Astrocyte of the cerebellum (primary cell): ENCODE data around the gene RNF220.
A peak's percentile ranks its signal among the peaks of the same experiment; 100 is the strongest.

Source experiments
- DNase-seq: peaks from one replicate; pipeline ENCODE4 v3.0.0-alpha.2; 2011; ENCODE audit warnings: low read depth
- H3K4me3 ChIP-seq: 2 replicates; pipeline ENCODE4 v1.5.1; 2011; ENCODE audit warnings: mild to moderate bottlenecking, low read depth, low read length, moderate library complexity
- in situ Hi-C: cut with HindIII; loops from 2 replicates; pipeline ENCODE4 v1.10.0; 2017; ENCODE audit warnings: low sequenced_read_pairs
- TF ChIP-seq, protein P1 (sequence below): IDR thresholded peaks from 2 replicates; pipeline ENCODE4 v1.5.1; 2012; ENCODE audit warnings: low read length, low read depth, moderate library complexity, mild to moderate bottlenecking; ENCODE audit errors: missing control alignments

RNF220 gene

DNA sequence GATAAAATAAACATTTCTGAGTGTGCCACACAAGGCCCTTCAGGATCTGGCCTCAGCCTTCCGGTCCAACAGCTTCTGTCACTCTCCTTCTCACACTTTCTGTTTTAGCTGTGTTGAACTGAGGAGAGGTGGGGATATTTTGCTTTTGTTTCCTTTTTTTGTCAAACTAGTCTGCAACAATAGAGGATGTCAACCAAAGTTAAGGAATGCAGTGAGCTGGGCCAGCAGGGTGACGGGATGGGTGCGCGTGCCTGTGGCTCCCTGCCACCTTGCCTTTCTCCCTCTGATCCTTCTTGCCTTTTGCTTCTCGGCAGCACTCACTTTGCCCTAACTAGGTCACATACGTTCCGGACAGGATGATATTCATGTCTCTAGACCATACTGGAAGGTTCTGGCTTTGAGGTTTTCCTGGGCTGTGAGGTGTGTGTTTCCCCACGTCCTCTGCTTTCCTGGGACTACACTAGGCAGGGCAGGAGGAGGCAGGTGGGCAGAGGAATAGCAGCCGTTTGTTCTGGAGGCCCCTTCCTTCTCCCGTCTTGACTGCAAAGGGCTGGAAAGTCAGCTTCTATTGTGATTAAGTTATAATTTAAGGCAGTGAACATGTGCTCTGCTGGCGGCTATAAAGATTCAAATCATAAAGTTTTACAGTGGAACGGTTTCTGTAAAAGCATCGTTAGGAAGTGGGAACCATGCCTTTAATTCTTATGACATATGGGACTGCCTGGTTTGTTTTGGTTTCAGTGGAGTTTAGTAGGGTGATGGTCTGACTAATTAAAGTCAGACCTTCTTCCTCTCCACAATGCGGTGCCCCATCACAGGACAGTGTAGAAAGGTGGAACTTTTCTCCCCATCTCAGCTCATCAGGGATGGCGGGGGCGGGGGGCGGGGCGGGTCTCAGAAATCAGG is 67.8 kb downstream of the RNF220 start:
- in situ Hi-C loops, result no loop called here

GRCh38 chr1:44476891-44477290 is 71.8 kb downstream of the RNF220 start:
- no peak for DNase-seq
- H3K4me3 ChIP-seq, result no peak overlapping the region
- TF ChIP-seq, protein P1, sequence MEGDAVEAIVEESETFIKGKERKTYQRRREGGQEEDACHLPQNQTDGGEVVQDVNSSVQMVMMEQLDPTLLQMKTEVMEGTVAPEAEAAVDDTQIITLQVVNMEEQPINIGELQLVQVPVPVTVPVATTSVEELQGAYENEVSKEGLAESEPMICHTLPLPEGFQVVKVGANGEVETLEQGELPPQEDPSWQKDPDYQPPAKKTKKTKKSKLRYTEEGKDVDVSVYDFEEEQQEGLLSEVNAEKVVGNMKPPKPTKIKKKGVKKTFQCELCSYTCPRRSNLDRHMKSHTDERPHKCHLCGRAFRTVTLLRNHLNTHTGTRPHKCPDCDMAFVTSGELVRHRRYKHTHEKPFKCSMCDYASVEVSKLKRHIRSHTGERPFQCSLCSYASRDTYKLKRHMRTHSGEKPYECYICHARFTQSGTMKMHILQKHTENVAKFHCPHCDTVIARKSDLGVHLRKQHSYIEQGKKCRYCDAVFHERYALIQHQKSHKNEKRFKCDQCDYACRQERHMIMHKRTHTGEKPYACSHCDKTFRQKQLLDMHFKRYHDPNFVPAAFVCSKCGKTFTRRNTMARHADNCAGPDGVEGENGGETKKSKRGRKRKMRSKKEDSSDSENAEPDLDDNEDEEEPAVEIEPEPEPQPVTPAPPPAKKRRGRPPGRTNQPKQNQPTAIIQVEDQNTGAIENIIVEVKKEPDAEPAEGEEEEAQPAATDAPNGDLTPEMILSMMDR, result no peak
- in situ Hi-C loops, result no loop called here

More for the DNA sequence above, 67.8 kb downstream of the RNF220 start:
- DNase-seq, result no peak
- H3K4me3 ChIP-seq, result no peak overlapping the region
- TF ChIP-seq, protein P1, result no peak

- DNase-seq, result no peak
- TF ChIP-seq, protein P1, result no peak
- in situ Hi-C loops, result no loop called here
- H3K4me3 ChIP-seq, result no peak overlapping the region
Observed at GRCh38 chr1:44481701-44482100, 76.6 kb downstream of the RNF220 start.

GRCh38 chr1:44483089-44483874 is 78.2 kb downstream of the RNF220 start:
- H3K4me3 ChIP-seq, result no peak overlapping the region
- no peak for DNase-seq
- TF ChIP-seq, protein P1, result no peak
- in situ Hi-C loops, result no loop called here

- DNase-seq, result no peak
- H3K4me3 ChIP-seq, result no peak overlapping the region
- in situ Hi-C loops, result no loop called here
- TF ChIP-seq, protein P1, result no peak
Observed at GRCh38 chr1:44484155-44484688, 79.2 kb downstream of the RNF220 start.

- in situ Hi-C loops, result no loop called here
- peak; percentile 37 for DNase-seq
- H3K4me3 ChIP-seq, result no peak overlapping the region
- TF ChIP-seq, protein P1, result no peak
Observed at GRCh38 chr1:44485229-44485933, 80.3 kb downstream of the RNF220 start.
